ENCODE results near the gene NPNT.

Gene NPNT

GRCh38 chr4:105972946-105973621 is 77.8 kb downstream of the NPNT start:
- DNase-seq, result no peak

GRCh38 chr4:105976915-105977314 is 81.6 kb downstream of the NPNT start:
- DNase-seq, result no peak

GRCh38 chr4:105978684-105979296 is 83.5 kb downstream of the NPNT start:
- DNase-seq, result no peak

DNA sequence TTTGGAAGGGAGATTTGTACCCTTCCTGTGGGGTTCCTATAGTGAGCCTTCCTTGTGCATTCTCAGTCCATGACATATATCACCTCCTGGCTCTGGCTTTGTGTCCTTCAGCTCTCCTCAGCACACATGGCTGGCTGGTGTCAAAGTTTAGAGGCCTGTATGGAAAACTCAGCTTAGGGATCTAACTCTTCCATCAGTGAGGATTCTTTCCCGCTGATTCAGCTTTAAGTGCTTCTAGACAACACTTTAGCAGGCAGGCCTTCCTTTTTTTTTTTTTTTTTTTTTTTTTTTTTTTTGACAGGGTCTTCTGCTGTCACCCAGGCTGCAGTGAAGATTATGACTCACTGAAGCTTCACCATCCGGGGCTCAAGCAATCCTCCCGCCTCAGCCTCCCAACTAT is 84.2 kb downstream of the NPNT start:
- DNase-seq, result no peak

- DNase-seq, result no peak
Observed at GRCh38 chr4:105988671-105989070, 93.4 kb downstream of the NPNT start.

- no peak for DNase-seq
Observed at GRCh38 chr4:105989485-105990242, 94.4 kb downstream of the NPNT start.

GRCh38 chr4:105990933-105991332 is 95.7 kb downstream of the NPNT start:
- no peak for DNase-seq

DNA sequence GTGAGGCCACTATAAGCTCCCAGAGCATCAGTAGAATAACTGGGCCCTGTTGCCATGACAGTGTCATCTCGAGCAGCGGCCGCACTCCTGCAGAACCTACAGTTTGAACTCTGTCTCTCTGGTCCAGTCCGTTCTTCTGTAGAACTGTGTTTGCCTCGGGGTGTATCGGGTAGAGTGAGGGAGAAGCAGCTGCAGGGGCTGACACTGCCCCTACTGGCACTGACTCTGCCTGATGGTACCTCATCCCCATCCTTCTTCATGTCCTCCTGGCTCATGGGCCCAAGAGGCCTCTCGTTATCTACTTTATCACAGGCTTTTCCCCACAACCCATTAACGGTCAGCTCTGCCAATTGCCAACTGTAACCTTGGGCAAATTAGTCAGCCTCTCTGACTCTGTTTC is 96.5 kb downstream of the NPNT start:
- no peak for DNase-seq

- no peak for DNase-seq
Observed at GRCh38 chr4:105992641-105993305, 97.5 kb downstream of the NPNT start.

- DNase-seq, result no peak
Observed at GRCh38 chr4:105994061-105994460, 98.8 kb downstream of the NPNT start.

GRCh38 chr4:105994841-105995501 is 99.7 kb downstream of the NPNT start:
- no peak for DNase-seq

GRCh38 chr4:105996845-105997244 is 101.6 kb downstream of the NPNT start:
- DNase-seq, result no peak

DNA sequence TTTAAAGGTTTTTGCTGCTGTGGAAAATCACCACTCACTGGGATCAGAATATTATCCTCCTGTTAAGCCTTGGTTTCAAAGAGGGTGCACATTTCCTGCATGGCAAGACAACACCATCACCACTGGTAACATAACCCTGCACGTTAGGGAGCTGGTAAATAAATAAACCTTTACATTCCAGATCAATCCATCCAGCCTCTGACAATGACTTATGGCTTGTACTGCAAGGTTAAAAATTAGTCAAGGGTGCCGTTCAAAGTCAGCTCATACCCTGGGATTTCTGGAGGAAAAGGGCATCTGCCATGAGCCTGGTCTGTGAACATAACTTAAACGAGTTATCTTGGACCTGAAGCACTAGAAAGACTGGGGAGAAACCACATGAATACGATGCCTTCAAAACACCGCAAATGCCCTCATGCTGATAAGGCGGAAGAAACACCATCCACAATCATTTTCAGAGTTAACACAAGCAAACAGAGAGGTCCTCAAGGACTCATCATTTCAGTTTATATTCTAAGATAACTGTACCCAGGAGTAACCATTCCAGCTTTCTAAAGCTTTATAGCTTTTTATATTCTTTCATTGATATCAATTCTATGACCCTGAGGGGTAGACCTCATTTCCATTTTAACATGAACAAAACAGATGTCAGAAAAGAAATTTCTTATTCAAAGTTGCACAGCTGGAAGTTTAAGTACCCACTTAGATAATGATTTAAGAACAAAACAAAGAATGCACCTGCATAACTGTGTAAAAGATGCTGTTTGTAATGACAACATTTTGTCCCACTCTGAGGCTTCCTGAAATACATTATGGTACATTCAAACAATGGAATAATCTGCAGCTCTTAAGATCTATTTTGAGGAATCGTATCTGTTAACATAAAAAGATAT is 103.1 kb downstream of the NPNT start:
- no peak for DNase-seq

GRCh38 chr4:106002994-106003393 is 107.7 kb downstream of the NPNT start:
- no peak for DNase-seq

GRCh38 chr4:106010761-106011160 is 115.5 kb downstream of the NPNT start:
- DNase-seq, result no peak

GRCh38 chr4:106011387-106011786 is 116.1 kb downstream of the NPNT start:
- no peak for DNase-seq

DNA sequence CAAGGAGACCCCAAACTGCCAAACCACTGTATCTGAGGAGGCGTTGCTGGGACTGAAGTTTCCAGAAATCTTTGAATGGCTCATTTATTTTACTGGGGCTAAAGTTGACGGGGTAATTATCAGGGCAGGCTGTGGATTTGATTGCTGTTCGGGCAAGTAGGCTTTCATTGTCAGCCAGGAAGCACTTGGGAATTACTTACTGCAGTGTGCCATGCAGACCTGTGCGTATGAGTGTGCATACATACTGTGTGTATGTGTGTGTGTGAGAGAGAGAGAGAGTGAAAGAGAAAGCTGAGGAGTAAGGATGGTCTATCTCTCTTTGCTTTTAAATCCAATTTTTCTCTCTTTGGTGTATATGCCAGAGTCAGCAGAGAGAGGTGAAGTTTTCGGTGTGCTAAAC is 122.7 kb downstream of the NPNT start:
- no peak for DNase-seq

DNA sequence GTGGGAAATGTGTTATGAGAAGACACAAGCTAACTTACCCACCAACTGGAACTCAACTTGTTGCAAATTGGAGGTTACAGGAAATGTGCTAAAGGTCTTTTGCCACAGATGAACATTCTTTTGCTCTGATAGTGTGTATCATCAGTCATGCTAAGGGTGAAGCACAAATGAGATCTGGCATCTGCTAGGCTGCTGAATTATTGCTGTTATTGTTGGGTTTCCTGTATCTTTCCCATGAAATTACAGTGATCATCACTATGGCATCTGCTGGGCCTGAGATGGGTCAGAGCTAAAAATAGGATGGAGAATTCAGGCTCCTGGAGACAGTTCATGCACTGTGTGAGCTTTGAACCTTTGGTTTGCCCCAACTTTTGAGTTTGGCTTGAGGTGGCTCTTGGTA is 124.5 kb downstream of the NPNT start:
- DNase-seq, result no peak
